ENCODE measurements around the gene ENAH. TPM values are rescaled to one million over a fixed set of nuclear protein-coding genes. Genes with fewer than 3 reads are reported as not detected.
A peak's percentile ranks its signal among the peaks of the same experiment; 100 is the strongest.

Gene ENAH
- total RNA-seq, 4 donors from 2014 or later: 158 to 295 (median 225) TPM

DNA sequence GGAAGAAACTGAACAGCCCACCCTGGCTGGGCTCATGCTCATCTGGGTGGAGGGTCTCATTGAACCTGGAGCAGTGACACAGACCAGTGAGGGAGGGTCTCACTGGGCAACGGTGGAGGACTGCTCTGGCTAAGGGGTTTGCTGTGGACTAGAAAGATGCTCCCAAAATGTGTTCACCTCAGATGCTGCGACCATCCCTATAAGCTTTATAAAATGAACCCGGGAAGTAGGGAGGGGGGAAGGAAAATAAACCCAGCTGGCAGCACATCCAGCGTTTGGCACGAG, 190.6 kb downstream of the ENAH start:
- H3K27ac ChIP-seq: peak overlapping the region in 1 of 4 donors; percentile 79
- no peaks in the 10 kb centered on the region for H3K36me3 ChIP-seq
- TF ChIP-seq, protein P1, sequence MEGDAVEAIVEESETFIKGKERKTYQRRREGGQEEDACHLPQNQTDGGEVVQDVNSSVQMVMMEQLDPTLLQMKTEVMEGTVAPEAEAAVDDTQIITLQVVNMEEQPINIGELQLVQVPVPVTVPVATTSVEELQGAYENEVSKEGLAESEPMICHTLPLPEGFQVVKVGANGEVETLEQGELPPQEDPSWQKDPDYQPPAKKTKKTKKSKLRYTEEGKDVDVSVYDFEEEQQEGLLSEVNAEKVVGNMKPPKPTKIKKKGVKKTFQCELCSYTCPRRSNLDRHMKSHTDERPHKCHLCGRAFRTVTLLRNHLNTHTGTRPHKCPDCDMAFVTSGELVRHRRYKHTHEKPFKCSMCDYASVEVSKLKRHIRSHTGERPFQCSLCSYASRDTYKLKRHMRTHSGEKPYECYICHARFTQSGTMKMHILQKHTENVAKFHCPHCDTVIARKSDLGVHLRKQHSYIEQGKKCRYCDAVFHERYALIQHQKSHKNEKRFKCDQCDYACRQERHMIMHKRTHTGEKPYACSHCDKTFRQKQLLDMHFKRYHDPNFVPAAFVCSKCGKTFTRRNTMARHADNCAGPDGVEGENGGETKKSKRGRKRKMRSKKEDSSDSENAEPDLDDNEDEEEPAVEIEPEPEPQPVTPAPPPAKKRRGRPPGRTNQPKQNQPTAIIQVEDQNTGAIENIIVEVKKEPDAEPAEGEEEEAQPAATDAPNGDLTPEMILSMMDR (IDR thresholded peaks at IDR 0.05): no peak
- no peak for TF ChIP-seq EP300 (IDR thresholded peaks at IDR 0.05)
- TF ChIP-seq POLR2AphosphoS5 (IDR thresholded peaks at IDR 0.05): no peak
- TF ChIP-seq POLR2A (IDR thresholded peaks at IDR 0.05): no peak
- no peaks in the 10 kb centered on the region for H3K9me3 ChIP-seq
- WGBS, 2 donors (ENCODE audit: low coverage in 1 of 2): 0 to 23% methylated on average over 2 to 3 of the region's 5 CpGs
- peaks cover 0 to 55% (median 22%) of the 10 kb centered on the region in 3 donors for H3K4me1 ChIP-seq
- no peak for ATAC-seq
- no peaks in the 10 kb centered on the region for H3K27me3 ChIP-seq
- H3K4me3 ChIP-seq: no peak overlapping the region

DNA sequence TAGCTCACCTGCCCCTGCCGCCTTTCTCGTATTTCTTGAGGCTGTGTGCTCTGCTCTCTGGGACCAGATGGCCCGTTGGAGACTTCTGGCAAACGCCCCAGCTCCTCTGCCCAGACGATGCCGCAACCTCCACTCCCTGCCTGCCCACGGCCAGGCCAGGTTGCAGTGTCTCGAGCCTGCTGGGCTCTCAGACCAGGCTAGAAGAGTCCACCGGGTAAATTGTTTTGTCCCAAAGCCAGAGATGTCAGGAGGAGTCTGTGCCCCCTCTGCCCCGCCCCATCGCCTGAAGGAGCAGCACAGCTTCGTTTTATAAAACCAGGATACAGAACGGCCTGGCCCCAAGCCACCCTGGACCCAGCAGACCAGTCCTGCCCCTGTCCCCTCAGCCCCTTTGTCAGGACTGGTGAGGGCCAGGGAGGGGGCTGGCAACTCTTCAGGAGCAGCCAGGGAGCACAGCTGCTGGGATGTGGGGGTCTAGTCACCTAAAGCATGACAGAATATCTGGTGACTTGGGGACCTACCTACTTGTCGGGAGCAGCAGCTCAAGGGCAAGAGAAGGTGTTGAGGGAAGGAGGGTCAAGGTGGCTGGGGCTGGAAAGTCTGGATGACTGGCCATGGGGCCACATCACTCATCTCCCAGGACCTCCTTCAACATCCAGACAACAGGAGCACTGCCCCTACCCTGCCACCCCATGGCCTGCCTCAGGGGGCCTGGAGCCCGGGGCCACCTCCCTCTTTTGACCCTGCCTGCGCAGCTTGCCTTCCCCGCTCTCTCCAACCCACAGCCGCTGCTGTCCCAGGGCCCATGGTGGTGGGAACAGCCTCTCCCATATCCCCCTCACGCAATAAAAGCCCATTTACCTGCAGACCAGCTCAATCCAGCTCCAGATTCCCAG, 191.1 kb downstream of the ENAH start:
- TF ChIP-seq POLR2AphosphoS5 (IDR thresholded peaks at IDR 0.05) (no peak), POLR2A (IDR thresholded peaks at IDR 0.05) (no peak), EP300 (IDR thresholded peaks at IDR 0.05) (no peak)
- TF ChIP-seq, protein P1 (IDR thresholded peaks at IDR 0.05): no peak
- Histone ChIP-seq H3K9me3 (no peaks in the 10 kb centered on the region), H3K27me3 (no peaks in the 10 kb centered on the region), H3K36me3 (no peaks in the 10 kb centered on the region), H3K4me3 (no peak overlapping the region), H3K4me1 (peaks cover 0 to 55% (median 22%) of the 10 kb centered on the region in 3 donors), H3K27ac (peak overlapping the region; percentile 10 to 79 (median 76))
- ATAC-seq: peak; percentile 69
- 37 to 70% methylated on average over 2 to 10 of the region's 19 CpGs for WGBS, 2 donors (ENCODE audit: low coverage in 1 of 2)

DNA sequence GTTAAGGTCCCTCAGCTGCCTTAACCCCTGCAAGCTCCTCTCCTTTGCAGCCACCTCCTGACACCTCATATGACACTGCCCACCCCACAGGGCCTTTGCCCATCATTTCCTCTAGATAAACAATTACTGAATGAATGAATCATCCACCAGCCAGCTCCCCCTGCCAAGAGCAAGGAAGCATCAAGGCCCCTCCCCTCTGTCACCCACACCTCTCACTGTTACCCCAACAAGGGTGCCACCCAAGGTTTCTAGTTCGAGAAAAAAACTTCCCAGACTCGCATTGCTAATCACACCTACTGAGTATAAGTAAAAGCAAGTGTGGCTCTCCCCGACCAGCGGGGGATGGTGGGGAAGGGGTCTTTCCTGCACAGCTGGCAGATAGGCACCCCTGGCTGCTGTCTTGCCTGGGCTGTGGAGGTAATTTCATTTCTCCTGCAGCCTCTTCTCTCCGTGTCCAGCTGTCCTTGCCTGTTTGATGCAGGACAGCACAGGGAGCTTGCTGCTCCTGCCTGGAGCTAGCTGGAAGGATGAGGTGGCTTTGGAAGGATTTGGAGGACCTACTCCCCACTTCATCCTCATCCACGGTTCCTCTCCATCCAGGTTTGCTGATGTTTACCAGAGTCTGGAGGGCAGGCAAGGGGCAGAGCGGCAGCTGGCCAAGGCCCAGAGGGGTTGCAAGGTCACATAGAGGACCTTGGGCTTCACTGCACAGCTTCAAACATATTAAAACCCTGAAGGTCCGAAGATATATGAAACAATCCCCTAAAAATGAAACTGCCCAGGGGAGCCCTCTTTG, 192.0 kb downstream of the ENAH start:
- Histone ChIP-seq H3K36me3 (no peaks in the 10 kb centered on the region), H3K27me3 (no peaks in the 10 kb centered on the region), H3K27ac (peak overlapping the region; percentile 4 to 79 (median 76)), H3K4me3 (no peak overlapping the region), H3K4me1 (peaks cover 0 to 55% (median 22%) of the 10 kb centered on the region in 3 donors), H3K9me3 (no peaks in the 10 kb centered on the region)
- TF ChIP-seq POLR2AphosphoS5 (IDR thresholded peaks at IDR 0.05): peak; percentile 20
- TF ChIP-seq, protein P1 (IDR thresholded peaks at IDR 0.05): no peak
- TF ChIP-seq POLR2A (IDR thresholded peaks at IDR 0.05): no peak
- ATAC-seq: no peak
- 42 to 45% methylated on average over 3 to 4 of the region's 8 CpGs for WGBS, 2 donors (ENCODE audit: low coverage in 1 of 2)

DNA sequence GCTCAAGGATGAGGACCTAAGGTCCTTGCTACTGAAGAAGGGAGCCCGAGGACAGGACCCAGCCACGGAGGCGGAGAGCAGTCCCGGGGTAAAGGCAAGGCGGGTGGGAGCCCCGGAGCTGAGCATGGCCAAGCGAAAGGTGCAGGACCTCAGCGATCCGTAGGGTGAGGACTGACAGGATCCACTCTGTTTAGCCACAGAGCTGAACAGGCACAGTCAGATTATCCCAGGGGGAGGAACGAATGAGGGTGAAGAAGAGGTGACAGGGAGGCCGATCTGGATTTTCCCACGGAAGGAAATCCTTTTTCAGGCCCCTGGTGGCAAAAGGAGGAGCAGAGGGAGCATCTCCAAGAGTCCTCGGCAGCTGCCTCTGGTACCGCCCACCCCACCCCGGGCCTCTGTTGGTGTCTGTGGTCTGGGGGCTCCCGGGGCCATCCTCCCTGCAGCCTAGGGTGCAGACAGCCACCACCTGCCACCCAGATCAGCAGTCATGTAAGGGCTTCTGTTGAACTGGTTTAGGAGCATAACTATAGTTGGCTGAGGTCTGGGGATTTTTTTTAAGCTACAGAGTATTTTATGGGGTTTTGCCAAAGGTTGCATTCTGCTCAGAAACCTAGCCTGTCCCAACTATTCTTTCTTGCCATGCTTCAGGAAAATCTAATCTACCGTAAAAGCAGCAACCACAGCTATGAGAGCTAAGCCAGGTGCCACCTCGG, 192.7 kb downstream of the ENAH start:
- TF ChIP-seq, protein P1 (IDR thresholded peaks at IDR 0.05): peak in 1 of 4 experiments; percentile 25
- no peak for TF ChIP-seq POLR2AphosphoS5 (IDR thresholded peaks at IDR 0.05)
- no peak overlapping the region for H3K4me3 ChIP-seq
- H3K4me1 ChIP-seq: peaks cover 0 to 47% (median 22%) of the 10 kb centered on the region in 3 donors
- 41 to 43% methylated on average over 16 to 17 of the region's 18 CpGs for WGBS, 2 donors (ENCODE audit: low coverage in 1 of 2)
- ATAC-seq: no peak
- H3K36me3 ChIP-seq: no peaks in the 10 kb centered on the region
- peak overlapping the region; percentile 36 to 79 (median 76) for H3K27ac ChIP-seq
- H3K27me3 ChIP-seq: no peaks in the 10 kb centered on the region
- H3K9me3 ChIP-seq: no peaks in the 10 kb centered on the region

All from gastroesophageal sphincter (tissue), 4 donors.